PFSK-1 (cell line): Measurements from ENCODE around the gene CLIP1.

Experiments
- POLR2AphosphoS5 ChIP-seq: IDR thresholded peaks from 2 replicates; pipeline ENCODE4 v1.6.1; 2012; ENCODE audit warnings: low read depth, mild to moderate bottlenecking, control low read depth, low read length, moderate library complexity
- TAF1 ChIP-seq: IDR thresholded peaks from 2 replicates; pipeline ENCODE4 v1.6.1; 2012; ENCODE audit warnings: low read length, control low read depth, borderline replicate concordance; ENCODE audit not compliant: insufficient read depth
- TF ChIP-seq, protein P1 (sequence below), 2 experiments: IDR thresholded peaks; 2 replicates each; pipeline versions ENCODE4 v1.6.1 to v1.8.0; 2011 to 2012; ENCODE audit warnings: low read depth in 2 of 2, low read length in 2 of 2, control low read depth in 1 of 2, inconsistent platforms in 1 of 2, mild to moderate bottlenecking in 1 of 2, moderate library complexity in 1 of 2; ENCODE audit not compliant: insufficient read depth in 1 of 2

DNA sequence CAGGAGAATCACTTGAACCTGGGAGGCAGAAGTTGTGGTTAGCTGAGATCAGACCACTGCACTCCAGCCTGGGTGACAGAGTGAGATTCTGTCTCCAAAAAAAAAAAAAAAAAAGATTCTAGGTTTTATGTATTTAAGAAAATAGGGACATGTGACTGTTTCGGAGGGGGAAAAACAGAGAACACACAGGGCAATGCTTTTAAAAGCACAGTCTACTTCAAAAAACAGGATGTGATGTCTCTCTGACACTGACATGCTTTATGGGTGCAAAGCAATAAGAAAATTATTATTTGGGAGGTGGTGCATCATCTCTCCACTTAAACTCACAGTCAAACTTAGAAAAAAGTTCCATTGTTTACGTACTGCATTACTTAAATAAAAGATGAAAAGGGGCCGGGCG is 28.7 kb downstream of the CLIP1 start:
- TF ChIP-seq POLR2AphosphoS5, result no peak
- TF ChIP-seq, protein P1, sequence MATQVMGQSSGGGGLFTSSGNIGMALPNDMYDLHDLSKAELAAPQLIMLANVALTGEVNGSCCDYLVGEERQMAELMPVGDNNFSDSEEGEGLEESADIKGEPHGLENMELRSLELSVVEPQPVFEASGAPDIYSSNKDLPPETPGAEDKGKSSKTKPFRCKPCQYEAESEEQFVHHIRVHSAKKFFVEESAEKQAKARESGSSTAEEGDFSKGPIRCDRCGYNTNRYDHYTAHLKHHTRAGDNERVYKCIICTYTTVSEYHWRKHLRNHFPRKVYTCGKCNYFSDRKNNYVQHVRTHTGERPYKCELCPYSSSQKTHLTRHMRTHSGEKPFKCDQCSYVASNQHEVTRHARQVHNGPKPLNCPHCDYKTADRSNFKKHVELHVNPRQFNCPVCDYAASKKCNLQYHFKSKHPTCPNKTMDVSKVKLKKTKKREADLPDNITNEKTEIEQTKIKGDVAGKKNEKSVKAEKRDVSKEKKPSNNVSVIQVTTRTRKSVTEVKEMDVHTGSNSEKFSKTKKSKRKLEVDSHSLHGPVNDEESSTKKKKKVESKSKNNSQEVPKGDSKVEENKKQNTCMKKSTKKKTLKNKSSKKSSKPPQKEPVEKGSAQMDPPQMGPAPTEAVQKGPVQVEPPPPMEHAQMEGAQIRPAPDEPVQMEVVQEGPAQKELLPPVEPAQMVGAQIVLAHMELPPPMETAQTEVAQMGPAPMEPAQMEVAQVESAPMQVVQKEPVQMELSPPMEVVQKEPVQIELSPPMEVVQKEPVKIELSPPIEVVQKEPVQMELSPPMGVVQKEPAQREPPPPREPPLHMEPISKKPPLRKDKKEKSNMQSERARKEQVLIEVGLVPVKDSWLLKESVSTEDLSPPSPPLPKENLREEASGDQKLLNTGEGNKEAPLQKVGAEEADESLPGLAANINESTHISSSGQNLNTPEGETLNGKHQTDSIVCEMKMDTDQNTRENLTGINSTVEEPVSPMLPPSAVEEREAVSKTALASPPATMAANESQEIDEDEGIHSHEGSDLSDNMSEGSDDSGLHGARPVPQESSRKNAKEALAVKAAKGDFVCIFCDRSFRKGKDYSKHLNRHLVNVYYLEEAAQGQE (IDR thresholded peaks at IDR 0.05; ENCODE audit: insufficient read depth in 1 of 2, low read depth in 2 of 2, low read length in 2 of 2), result no peak
- TF ChIP-seq TAF1, result no peak
